Embryonic facial prominence (tissue), 1 donor: ENCODE measurements around the gene NSUN2.

Experiments used
- DNase-seq: peaks from one replicate; pipeline ENCODE4 v3.0.0-alpha.2; 2016; ENCODE audit errors: extremely low spot score

The NSUN2 gene

GRCh38 chr5:6557807-6558575 is 74.9 kb downstream of the NSUN2 start:
- no peak for DNase-seq

GRCh38 chr5:6556802-6557102 is 76.1 kb downstream of the NSUN2 start:
- DNase-seq = no peak

GRCh38 chr5:6556089-6556801 is 76.6 kb downstream of the NSUN2 start:
- DNase-seq = no peak

- DNase-seq = no peak
Observed at GRCh38 chr5:6554812-6555211, 78.0 kb downstream of the NSUN2 start.

GRCh38 chr5:6553972-6554371 is 78.9 kb downstream of the NSUN2 start:
- no peak for DNase-seq

GRCh38 chr5:6552612-6553011 is 80.2 kb downstream of the NSUN2 start:
- DNase-seq = no peak

GRCh38 chr5:6551955-6552313 is 80.9 kb downstream of the NSUN2 start:
- DNase-seq = no peak

- DNase-seq = no peak
Observed at GRCh38 chr5:6551287-6551954, 81.4 kb downstream of the NSUN2 start.

GRCh38 chr5:6550628-6551027 is 82.2 kb downstream of the NSUN2 start:
- DNase-seq = no peak
